ENCODE measurements around the gene AUTS2. TPM values are rescaled to one million over a fixed set of nuclear protein-coding genes. Genes with fewer than 3 reads are reported as not detected.

The AUTS2 gene
- total and polyA plus RNA-seq, 10 of the 15 experiments (the other 5 are each of a cell fraction or from before 2014, with no cell fraction given), result 6.4 to 55.6 (median 21.6) TPM

- no peaks in the 10 kb centered on the region; the same call in 2 of the 3 replicates for H3K9me3 ChIP-seq (replicated peaks; ENCODE audit: control insufficient read depth, insufficient read depth, low read length)
- no peak for TF ChIP-seq RAD21 (IDR thresholded peaks at IDR 0.05; ENCODE audit: insufficient read depth, low read depth, low read length)
- TF ChIP-seq PML (IDR thresholded peaks at IDR 0.05; ENCODE audit: low read length), result no peak
- TF ChIP-seq MAX (IDR thresholded peaks at IDR 0.05; ENCODE audit: low read depth, low read length), result no peak
- no peak for TF ChIP-seq FOXM1 (IDR thresholded peaks at IDR 0.05; ENCODE audit: low read depth, low read length)
- TF ChIP-seq SIX5 (IDR thresholded peaks at IDR 0.05; ENCODE audit: low read depth, low read length, severe bottlenecking), result no peak
- no peak for TF ChIP-seq TCF12 (IDR thresholded peaks at IDR 0.05; ENCODE audit: low read depth, low read length)
- TF ChIP-seq PBX3 (IDR thresholded peaks at IDR 0.05; ENCODE audit: insufficient replicate concordance, low read depth, low read length), result no peak
- no peak for TF ChIP-seq SREBF2 (IDR thresholded peaks at IDR 0.05; ENCODE audit: low read length)
- no peak for TF ChIP-seq KDM1A (IDR thresholded peaks at IDR 0.05; ENCODE audit: borderline replicate concordance)
- no peak for TF ChIP-seq ZBED1 (IDR thresholded peaks at IDR 0.05; ENCODE audit: borderline replicate concordance)
- TF ChIP-seq MEF2A (IDR thresholded peaks at IDR 0.05; ENCODE audit: insufficient read depth, low read depth, low read length), result no peak
- no peak for TF ChIP-seq BHLHE40 (IDR thresholded peaks at IDR 0.05; ENCODE audit: borderline replicate concordance in 1 of 2, low read depth in 2 of 2, low read length in 1 of 2)
- TF ChIP-seq, protein P1, sequence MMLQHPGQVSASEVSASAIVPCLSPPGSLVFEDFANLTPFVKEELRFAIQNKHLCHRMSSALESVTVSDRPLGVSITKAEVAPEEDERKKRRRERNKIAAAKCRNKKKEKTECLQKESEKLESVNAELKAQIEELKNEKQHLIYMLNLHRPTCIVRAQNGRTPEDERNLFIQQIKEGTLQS (IDR thresholded peaks at IDR 0.05; ENCODE audit: borderline replicate concordance, extremely low read depth, low read depth, low read length), result no peak
- CTCF ChIA-PET, result no interaction called here
- intact Hi-C loops (cut with micrococcal nuclease; ENCODE audit: unreplicated experiment), result no loop called here
- no peaks in the 10 kb centered on the region for H3K4me1 ChIP-seq (ENCODE audit: control insufficient read depth, insufficient read depth, low read length)
- H3K4me3 ChIP-seq, result no peak overlapping the region
- WGBS (ENCODE audit: insufficient coverage, insufficient replicate concordance, low lambda C conversion rate, missing lambda C conversion rate), result 4% methylated on average over 2 of the region's 2 CpGs
- BruUV-seq (replicated peaks), result no TSS peak
- ATAC-seq, result no peak
- no peaks in the 10 kb centered on the region for H4K20me1 ChIP-seq (ENCODE audit: control insufficient read depth, insufficient read depth)
- H2AFZ ChIP-seq (ENCODE audit: control insufficient read depth, low read depth, low read length), result no peak overlapping the region
- no peaks in the 10 kb centered on the region for H3K36me3 ChIP-seq (ENCODE audit: control insufficient read depth in 2 of 2, insufficient read depth in 2 of 2, low read length in 1 of 2)
- no peak for DNase-seq (ENCODE audit: low read depth, low spot score)
- H3K27me3 ChIP-seq (replicated peaks in 1 of 2; ENCODE audit: control insufficient read depth in 2 of 2, insufficient read depth in 2 of 2, low read length in 1 of 2), result no peaks in the 10 kb centered on the region
- H3K4me2 ChIP-seq (ENCODE audit: control insufficient read depth, insufficient read depth), result no peak overlapping the region
- RAD21 ChIA-PET (ENCODE audit: unreplicated experiment), result no interaction called here
- no peak overlapping the region for H3K9ac ChIP-seq (ENCODE audit: control insufficient read depth, insufficient read depth, low read length)
- H3K79me2 ChIP-seq (ENCODE audit: control insufficient read depth, insufficient read depth, low read length), result no peaks in the 10 kb centered on the region
- H3K27ac ChIP-seq (ENCODE audit: control insufficient read depth, insufficient read depth), result no peak overlapping the region
- SMC1A ChIA-PET (ENCODE audit: uncharacterized antibody, unreplicated experiment), result interaction anchor here (0.8 kb wide), 1 partner anchor 496 kb away, joined by 3 read pairs; no protein-coding TSS in a partner anchor
- in situ Hi-C loops (cut with MboI), result no loop called here
- FAIRE-seq, result no peak
- POLR2A ChIA-PET, result no interaction called here
These were observed 1237.4 kb downstream of the AUTS2 start for GRCh38 chr7:70835658-70836057.

Measured in GM12878 (cell line).